ENCODE results near the gene GHR. TPM values are rescaled to one million over a fixed set of nuclear protein-coding genes. Genes with fewer than 3 reads are reported as not detected.

GHR gene
- total RNA-seq, 2 donors from 2014 or later: 0.27 to 1.2 TPM

DNA sequence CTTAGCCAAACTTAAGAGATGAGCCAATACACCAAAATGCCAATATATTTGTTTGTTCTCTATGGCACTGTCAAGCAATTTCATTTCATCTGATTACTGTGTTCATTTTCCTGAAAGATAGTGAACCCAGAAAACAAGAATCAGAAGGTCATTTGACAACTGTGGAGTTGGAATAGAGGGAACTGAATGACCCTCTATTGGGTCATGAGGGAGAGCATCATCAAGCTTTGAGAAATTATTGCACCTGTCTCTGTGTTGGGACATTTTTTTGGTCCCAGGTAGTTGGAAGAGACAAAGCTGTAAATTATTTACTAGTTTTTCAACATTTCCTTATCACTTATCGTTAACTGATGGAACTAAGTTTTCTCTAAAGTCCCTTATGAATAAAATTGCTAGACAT, 129.4 kb downstream of the GHR start:
- H3K36me3 Mint-ChIP-seq (ENCODE audit: low read depth): no peaks in the 10 kb centered on the region
- Histone ChIP-seq H3K4me3 (ENCODE audit: low read length) (peak overlapping the region; percentile 36), H3K9ac (ENCODE audit: extremely low read depth, low read length, poor library complexity, severe bottlenecking) (no peak overlapping the region), H3K9me3 (ENCODE audit: control insufficient read depth, low read length) (no peaks in the 10 kb centered on the region), H3K27ac (ENCODE audit: low read depth, low read length) (no peak overlapping the region), H3K4me1 (ENCODE audit: control insufficient read depth, insufficient read depth, low read length) (peaks cover 5% of the 10 kb centered on the region), H3K27me3 (ENCODE audit: control insufficient read depth, insufficient read depth, low read length, poor library complexity, severe bottlenecking) (peaks cover 83% of the 10 kb centered on the region), H3K36me3 (ENCODE audit: control insufficient read depth, insufficient read depth, low read length) (no peaks in the 10 kb centered on the region)
- no peak overlapping the region for H3K4me3 Mint-ChIP-seq
- H3K27ac Mint-ChIP-seq: no peak overlapping the region
- no peaks in the 10 kb centered on the region for H3K9me3 Mint-ChIP-seq
- WGBS, 2 experiments (ENCODE audit: insufficient coverage in 1 of 2, insufficient read length in 1 of 2): 100% methylated on average over 1 of the region's 1 CpG
- peaks cover 22% of the 10 kb centered on the region for H3K4me1 Mint-ChIP-seq
- peaks cover 82% of the 10 kb centered on the region for H3K27me3 Mint-ChIP-seq (ENCODE audit: insufficient read depth)
- TF ChIP-seq, protein P1, sequence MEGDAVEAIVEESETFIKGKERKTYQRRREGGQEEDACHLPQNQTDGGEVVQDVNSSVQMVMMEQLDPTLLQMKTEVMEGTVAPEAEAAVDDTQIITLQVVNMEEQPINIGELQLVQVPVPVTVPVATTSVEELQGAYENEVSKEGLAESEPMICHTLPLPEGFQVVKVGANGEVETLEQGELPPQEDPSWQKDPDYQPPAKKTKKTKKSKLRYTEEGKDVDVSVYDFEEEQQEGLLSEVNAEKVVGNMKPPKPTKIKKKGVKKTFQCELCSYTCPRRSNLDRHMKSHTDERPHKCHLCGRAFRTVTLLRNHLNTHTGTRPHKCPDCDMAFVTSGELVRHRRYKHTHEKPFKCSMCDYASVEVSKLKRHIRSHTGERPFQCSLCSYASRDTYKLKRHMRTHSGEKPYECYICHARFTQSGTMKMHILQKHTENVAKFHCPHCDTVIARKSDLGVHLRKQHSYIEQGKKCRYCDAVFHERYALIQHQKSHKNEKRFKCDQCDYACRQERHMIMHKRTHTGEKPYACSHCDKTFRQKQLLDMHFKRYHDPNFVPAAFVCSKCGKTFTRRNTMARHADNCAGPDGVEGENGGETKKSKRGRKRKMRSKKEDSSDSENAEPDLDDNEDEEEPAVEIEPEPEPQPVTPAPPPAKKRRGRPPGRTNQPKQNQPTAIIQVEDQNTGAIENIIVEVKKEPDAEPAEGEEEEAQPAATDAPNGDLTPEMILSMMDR (conservative IDR thresholded peaks at IDR 0.05): no peak
- no peak for DNase-seq

DNA sequence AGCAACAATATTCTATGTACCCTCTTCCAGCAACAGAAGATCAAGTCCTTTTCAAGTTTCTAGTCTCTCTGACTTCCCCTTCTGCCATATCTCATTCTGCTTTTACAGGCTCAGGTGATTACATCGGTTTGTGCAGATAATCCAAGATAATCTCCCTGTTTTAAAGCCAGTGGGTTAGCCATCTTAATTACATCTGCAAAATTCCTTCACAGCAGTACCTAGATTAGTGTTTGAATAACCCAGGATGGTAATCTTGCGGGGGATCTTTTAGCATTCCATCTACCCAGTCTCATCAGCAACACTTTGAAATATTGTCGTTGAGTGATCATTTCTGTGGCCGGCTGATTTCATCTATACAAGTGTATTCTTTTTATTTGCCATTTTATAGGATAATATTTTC, 130.2 kb downstream of the GHR start:
- DNase-seq: no peak
- peaks cover 22% of the 10 kb centered on the region for H3K4me1 Mint-ChIP-seq
- H3K4me3 ChIP-seq (ENCODE audit: low read length): peak overlapping the region; percentile 36
- H3K36me3 Mint-ChIP-seq (ENCODE audit: low read depth): no peaks in the 10 kb centered on the region
- no peaks in the 10 kb centered on the region for H3K9me3 Mint-ChIP-seq
- H3K9me3 ChIP-seq (ENCODE audit: control insufficient read depth, low read length): no peaks in the 10 kb centered on the region
- H3K4me3 Mint-ChIP-seq: no peak overlapping the region
- H3K36me3 ChIP-seq (ENCODE audit: control insufficient read depth, insufficient read depth, low read length): no peaks in the 10 kb centered on the region
- H3K27ac ChIP-seq (ENCODE audit: low read depth, low read length): no peak overlapping the region
- H3K27me3 Mint-ChIP-seq (ENCODE audit: insufficient read depth): peaks cover 79% of the 10 kb centered on the region
- peaks cover 88% of the 10 kb centered on the region for H3K27me3 ChIP-seq (ENCODE audit: control insufficient read depth, insufficient read depth, low read length, poor library complexity, severe bottlenecking)
- TF ChIP-seq, protein P1 (conservative IDR thresholded peaks at IDR 0.05): no peak
- peak overlapping the region; percentile 14 for H3K27ac Mint-ChIP-seq
- peaks cover 5% of the 10 kb centered on the region for H3K4me1 ChIP-seq (ENCODE audit: control insufficient read depth, insufficient read depth, low read length)
- 62 to 71% methylated on average over 1 to 4 of the region's 4 CpGs for WGBS, 2 experiments (ENCODE audit: insufficient coverage in 1 of 2, insufficient read length in 1 of 2)
- H3K9ac ChIP-seq (ENCODE audit: extremely low read depth, low read length, poor library complexity, severe bottlenecking): no peak overlapping the region

DNA sequence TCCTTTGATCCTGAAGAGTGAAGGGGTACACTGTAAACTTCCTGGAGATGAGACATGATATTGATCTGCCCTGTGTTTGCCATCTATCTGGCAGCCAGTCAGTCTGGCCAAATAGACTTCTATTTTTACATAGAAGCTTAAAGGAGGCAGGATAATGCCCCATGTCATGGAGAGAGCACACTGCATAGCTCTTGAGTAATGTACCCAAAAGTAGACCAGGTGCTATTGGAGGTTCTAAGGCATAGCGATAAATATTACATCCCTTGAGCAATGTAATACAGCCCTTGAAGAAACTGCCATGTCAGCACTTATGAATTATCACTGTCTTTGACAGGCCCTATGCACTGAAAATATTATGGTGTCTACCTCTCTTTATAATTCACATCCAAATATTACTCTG, 131.8 kb downstream of the GHR start:
- no peak overlapping the region for H3K4me3 Mint-ChIP-seq
- H3K36me3 Mint-ChIP-seq (ENCODE audit: low read depth): no peaks in the 10 kb centered on the region
- Histone ChIP-seq H3K9ac (ENCODE audit: extremely low read depth, low read length, poor library complexity, severe bottlenecking) (no peak overlapping the region), H3K27ac (ENCODE audit: low read depth, low read length) (no peak overlapping the region), H3K36me3 (ENCODE audit: control insufficient read depth, insufficient read depth, low read length) (no peaks in the 10 kb centered on the region), H3K4me3 (ENCODE audit: low read length) (no peak overlapping the region), H3K4me1 (ENCODE audit: control insufficient read depth, insufficient read depth, low read length) (peaks cover 5% of the 10 kb centered on the region), H3K27me3 (ENCODE audit: control insufficient read depth, insufficient read depth, low read length, poor library complexity, severe bottlenecking) (peaks cover 72% of the 10 kb centered on the region), H3K9me3 (ENCODE audit: control insufficient read depth, low read length) (no peaks in the 10 kb centered on the region)
- no peaks in the 10 kb centered on the region for H3K9me3 Mint-ChIP-seq
- H3K27me3 Mint-ChIP-seq (ENCODE audit: insufficient read depth): peaks cover 65% of the 10 kb centered on the region
- DNase-seq: no peak
- TF ChIP-seq, protein P1 (conservative IDR thresholded peaks at IDR 0.05): no peak
- H3K27ac Mint-ChIP-seq: no peak overlapping the region
- peaks cover 18% of the 10 kb centered on the region for H3K4me1 Mint-ChIP-seq
- WGBS, 2 experiments (ENCODE audit: insufficient coverage in 1 of 2, insufficient read length in 1 of 2): 100% methylated on average over 1 of the region's 1 CpG; no CpG with 5 or more reads in 1 of the 2 experiments
